Hematopoietic multipotent progenitor cell treated with erythropoietin and hydrocortisone succinate and interleukin-3 and kit ligand, for 8 days (in vitro differentiated cells): ENCODE data around the gene PRXL2A.
"Not testable (repeated sequence)": the region's sequence is repeated elsewhere in the genome, so short reads cannot be mapped to it uniquely, and the experiment has no call there.

Source experiments
- DNase-seq: peaks from one replicate; pipeline ENCODE4 v3.0.0-alpha.2; 2015

The PRXL2A gene, protein sequence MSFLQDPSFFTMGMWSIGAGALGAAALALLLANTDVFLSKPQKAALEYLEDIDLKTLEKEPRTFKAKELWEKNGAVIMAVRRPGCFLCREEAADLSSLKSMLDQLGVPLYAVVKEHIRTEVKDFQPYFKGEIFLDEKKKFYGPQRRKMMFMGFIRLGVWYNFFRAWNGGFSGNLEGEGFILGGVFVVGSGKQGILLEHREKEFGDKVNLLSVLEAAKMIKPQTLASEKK

DNA sequence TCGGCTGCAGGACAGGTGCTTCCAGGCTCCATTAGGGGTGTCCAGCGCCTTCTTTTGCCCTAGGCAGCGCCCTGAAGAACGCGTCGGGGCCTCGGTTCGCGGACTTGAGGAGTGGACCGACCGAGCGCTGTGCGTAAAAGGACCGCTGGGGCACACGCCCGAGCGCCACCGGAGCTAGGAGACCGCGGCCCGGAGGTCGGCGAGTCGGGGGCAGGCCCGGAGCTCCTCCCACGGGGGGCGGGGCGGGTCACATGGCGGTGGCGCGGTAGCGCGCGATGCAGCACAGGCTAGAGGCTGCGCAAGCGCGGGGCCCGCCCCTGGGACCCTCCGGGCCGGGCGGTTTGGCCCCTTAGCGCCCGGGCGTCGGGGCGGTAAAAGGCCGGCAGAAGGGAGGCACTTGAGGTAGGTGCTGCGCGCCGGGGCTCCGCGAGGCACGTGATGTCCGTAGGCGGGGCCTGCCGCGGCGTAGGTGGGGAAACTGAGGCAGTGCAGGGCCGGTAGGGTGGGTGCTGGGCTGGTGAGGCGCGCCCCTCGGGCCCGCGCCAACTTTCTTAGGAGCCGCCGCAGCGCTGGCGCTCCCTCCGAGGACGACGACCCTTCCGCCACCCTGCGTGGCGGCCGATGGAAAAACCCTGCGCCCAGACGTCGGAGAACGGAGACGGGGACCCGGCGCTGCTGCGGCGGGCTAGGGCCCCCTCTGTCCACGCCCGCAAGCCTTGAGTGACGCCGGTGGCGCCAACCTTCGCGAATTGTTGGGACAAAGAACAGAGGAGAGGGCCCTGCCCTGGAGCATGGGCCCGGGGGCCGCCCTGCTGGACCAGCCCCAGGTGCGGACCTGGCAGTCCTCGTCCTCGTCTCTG is at the start of gene PRXL2A:
Gene PRXL2A (plus strand): TSS at position 310 of the 860 bp plus-strand sequence. CDS start 11,917 bp downstream, outside the sequence.
- DNase-seq, result peak; percentile 68

DNA sequence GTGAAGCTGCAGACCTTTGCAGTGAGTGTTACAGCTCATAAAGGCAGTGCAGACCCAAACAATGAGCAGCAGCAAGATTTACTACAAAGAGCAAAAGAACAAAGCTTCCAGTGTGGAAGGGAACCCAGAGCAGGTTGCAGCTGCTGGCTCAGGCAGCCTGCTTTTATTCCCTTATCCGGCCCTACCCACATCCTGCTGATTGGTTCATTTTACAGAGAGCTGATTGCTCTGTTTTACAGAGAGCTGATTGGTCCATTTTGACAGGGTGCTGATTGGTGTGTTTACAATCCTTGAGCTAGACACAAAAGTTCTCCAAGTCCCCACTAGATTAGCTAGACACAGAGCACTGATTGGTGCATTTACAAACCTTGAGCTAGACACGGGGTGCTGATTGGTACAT is 49.4 kb upstream of the PRXL2A start:
- DNase-seq, result not testable (repeated sequence)

DNA sequence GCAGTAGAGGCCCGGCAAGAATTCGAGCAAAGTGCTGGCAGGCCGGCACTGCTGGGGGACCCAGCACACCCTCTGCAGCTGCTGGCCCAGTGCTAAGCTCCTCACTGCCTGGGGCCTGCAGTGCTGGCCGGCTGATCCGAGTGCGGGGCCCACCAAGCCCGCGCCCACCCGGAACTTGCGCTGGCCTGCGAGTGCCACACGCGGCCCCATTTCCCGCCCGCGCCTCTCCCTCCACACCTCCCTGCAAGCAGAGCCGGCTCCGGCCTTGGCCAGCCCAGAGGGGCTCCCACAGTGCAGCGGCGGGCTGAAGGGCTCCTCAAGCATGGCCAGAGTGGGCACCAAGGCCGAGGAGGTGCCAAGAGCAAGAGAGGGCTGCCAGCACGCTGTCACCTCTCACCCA is 48.7 kb upstream of the PRXL2A start:
- DNase-seq, result no peak

DNA sequence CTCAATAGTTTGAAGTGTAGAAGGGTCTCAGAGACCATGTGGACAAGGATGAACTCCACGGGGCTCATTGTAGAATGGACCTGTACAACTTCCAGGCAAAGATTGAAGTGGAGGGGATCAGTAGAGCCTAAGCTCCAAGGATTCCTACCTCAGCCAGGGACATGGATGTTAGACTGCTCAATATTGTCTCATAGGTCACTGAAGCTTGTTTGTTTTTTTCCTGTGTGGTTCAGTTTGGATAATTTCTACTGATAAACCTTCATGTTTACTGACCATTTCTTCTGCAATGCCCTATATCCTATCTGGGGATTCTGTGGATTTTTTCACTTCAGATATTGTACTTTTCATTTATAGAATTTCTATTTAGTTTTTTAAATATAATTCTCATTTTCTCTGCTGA is 42.8 kb upstream of the PRXL2A start:
- DNase-seq, result no peak

DNA sequence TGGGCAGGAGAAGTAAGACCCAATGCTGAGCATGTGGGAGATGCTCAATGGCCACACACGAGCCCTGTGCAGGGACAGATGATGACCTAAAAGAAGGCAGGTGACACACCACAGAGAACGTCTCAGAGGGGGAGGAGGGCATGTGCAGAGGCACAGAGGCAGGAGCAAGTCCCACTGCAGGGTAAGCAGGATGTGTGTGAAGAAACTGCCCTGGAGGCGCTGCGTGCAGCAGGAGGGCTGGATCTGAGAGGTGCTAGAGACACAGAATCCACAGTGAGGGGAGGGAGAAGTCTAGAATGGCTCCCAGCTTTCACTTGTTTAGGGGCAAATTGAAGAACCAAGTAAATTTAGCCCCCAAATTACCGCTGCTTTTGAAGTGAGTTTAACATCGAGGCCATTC is 36.9 kb upstream of the PRXL2A start:
- no peak for DNase-seq

DNA sequence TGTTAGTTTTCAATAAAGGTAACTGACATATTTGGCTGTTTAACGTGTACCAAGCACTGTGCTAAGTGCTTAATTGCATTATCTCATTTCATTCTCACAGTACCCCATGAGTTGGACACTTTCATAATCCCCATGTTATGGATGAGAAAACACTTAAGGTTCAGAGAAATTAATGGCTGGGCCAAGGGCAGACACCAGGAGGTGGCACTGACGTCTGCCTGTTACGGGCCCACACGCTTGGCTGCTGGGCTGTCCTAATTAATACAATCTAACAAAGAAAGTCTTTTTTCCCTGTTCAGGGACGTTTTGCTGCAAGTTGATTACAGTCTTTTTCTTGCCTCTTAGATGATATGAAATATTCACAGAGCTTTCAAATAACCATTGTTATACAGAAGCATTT is 35.7 kb upstream of the PRXL2A start:
- DNase-seq, result no peak

DNA sequence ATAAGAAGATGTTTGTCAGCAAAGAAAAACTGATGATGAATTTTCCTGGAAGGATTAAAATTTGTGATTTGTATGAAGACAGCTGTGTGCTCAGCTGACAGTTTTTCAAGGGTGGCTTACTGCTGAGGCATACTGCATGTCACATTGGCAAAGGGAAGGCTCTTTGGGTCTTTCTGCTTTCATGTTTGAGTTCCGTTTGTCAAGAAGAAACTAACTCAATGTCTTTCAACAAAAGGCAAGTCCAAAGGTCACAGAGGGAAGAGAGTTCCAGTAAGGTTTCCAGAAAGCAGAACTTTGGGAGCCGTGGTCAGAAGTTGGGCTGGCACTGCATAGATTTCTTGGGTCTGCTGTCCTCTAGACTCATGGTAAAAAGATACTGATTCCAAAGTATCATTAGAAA is 34.8 kb upstream of the PRXL2A start:
- DNase-seq, result no peak

DNA sequence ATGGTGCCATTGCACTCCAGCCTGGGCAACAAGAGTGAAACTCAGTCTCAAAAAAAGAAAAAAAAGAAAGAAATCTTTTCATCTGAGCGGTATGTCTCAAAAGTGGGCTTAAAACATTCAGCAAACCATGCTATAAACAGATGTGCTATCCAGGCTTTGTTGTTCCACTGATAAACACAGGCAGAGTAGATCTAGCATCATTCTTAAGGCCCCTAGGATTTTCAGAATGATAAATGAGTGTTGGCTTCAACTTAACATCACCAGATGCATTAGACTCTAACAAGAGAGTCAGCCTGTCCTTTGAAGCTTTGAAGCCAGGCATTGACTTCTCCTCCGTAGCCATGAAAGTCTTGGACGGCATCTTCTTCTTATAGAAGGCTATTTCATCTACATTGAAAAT is 28.6 kb upstream of the PRXL2A start:
- DNase-seq, result no peak

DNA sequence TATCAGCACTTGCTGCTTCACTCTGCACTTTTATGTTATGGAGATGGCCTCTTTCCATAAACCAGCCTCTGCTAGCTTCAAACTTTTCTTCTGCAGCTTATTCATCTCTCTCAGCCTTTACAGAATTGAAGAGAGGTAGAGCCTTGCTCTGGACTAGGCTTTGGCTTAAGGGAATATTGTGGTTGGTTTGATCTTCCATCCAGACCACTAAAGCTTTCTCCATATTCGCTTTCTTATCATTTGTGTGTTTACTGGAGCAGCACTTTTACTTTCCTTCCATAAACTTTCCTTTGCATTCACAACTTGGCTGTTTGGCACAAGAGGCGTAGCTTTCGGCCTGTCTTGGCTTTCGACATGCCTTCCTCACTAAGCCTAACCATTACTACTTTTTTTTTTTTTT is 28.2 kb upstream of the PRXL2A start:
- DNase-seq, result no peak

DNA sequence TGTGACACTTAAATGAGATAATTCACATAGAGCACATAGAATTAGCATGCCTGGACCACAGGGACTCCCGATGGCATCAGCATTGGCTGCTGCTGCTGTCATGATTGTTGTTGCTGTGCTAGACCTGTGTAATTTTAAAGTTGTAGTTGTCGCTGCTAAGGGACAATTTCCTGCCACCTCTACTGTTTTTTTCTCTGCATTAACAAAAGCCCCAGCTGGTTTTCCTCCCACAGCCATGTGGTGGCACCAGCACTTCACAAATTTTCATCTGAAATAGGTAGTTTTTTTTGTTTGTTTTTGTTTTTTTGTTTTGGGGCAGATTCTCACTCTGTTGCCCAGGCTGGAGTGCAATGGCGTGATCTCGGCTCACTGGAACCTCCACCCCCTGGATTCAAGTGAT is 25.4 kb upstream of the PRXL2A start:
- DNase-seq, result peak; percentile 73

DNA sequence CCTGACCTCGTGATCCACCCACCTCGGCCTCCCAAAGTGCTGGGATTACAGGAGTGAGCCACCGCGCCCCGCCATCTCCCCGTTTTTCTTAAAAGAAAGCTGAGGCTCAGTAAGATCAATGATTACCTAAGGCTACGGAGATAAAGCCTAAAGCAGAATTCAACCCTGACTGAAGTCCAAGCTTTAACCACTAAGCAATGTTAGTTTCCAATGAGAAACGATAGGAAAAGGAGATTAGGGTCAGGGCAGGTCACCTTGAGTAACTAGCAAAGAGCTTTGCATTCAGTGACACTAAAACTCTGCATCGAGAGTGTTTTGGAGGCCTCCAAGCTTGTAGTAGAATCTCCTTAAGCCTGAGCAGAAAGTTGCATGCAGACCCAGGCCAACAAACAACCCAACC is 17.6 kb upstream of the PRXL2A start:
- no peak for DNase-seq

DNA sequence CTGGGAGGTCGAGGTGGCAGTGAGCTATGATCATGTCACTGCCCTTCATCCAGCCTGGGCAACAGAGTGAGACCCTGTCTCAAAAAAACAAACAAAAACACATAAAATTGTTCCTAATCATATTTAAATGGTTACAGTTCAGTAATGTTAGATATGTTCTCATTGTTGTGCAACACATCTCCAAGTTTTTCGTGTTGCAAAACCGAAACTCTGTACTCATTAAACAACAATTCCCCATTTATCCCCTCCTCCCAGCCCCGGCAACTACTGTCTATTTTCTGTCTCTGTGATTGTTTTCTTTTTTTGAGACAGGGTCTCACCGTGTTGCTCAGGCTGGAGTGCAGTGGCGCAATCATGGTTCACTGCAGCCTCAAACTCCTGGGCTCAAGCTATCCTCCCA is 16.1 kb upstream of the PRXL2A start:
- DNase-seq, result no peak

DNA sequence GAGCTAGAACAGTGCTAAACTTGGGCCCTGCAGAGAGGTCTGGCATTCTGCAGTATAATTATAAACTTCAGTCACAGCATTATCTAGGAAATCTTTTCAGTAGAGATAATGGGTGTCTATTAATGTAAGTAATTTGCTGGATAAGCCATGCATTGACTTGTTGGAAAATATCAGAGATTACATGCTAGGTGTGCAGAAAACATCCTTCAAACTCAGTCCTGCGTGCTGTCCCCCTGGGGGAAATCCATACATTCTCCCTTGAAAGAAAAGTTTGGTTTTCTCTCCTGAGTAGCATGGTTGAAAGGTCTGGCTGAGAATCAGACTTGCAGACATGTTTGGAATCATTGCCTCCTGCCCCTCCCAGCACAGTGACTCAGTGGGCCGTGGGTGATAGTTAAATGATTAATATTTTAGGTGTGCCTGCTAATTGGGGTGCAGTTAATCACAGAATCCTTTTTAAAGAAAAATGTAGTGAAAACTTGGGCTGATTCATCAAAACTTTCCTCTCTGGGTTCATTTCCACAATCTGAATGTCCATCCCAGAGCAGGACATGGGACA is 13.9 kb upstream of the PRXL2A start:
- DNase-seq, result no peak

DNA sequence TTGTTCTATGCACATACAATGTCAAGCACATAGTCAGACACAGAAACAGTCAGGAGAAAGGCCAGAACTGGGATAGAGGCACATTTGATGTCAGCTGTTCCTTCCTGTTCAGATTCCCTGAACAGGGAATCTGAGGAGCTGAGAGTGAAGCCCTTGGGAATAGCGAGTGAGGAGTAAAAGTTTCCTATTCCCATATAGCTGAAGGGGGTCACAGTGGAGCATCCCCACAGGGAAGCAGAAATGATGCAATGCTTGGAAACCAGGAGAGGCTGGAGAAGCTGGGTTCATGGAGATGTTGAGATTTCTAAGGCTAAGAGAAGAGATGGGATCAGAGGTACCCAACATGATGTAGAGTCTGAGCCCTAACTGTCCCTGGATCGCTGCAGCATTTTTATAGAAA is 11.3 kb upstream of the PRXL2A start:
- no peak for DNase-seq

DNA sequence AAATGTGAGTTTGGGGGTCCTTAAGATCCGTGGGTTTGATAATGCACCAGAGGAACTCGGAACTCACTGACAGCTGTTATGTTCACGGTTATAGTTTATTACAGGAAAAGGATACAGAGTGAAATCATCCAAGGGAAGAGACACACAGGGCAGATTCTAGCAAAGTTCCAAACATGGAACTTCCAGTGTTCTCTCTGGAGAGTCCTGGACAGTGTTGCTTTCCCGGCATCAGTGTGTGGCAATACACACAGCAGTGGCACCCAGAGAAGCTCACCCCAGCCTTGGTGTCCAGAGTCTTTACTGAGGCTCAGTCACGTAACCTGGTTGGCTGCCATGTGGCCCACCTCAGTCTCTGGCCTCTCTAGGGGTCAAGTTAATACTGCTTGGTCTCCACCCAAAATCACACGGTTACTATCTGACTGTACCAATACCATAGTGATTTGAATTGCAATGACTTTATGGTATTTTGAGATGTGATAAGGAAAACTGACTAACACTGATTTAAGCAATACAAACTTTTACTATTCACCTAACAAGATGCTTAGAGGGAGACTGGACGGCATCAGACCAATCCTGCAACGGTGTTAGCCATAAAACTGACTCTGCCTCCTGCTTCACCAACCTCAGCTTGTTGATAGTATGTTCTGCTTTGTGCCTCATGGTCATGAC is 8.1 kb upstream of the PRXL2A start:
- DNase-seq, result no peak

DNA sequence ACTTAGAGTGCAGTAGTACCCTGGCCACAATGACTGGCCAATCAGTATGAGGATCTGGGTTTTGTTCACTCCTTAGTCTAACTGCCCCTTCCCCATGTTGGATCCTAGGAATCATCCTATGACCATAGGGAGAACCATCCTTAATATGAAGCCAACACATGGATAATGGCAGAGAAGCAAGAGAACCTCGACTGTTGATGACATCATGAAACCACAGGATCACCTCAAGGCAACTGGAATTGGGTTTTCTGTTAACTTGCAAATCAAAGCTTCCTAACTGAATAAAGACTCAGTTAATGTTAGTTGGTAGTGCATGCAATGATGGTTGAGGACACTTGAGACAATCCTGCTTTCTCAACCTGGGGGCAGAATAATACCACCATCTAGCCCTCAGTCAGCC is 3.3 kb upstream of the PRXL2A start:
- DNase-seq, result no peak

DNA sequence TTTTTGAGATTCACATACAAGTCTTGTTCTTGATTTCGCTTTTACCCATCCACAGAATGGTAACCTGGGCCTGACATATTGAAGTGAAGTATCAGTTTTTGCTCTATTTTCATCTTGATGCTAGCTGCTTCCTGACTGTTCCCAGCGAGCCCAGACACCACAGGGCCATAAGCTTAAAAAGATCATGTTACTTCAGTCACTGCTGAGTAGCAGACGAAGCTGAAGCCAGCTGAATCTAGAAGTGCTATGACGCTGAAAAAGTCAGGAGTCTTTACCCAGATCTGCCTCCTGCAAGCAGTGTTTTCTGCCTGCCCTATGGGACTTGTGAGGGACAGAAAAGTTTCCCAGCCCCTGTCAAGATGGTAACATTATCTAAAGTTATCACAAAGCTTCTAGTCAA is 2.7 kb upstream of the PRXL2A start:
- no peak for DNase-seq

DNA sequence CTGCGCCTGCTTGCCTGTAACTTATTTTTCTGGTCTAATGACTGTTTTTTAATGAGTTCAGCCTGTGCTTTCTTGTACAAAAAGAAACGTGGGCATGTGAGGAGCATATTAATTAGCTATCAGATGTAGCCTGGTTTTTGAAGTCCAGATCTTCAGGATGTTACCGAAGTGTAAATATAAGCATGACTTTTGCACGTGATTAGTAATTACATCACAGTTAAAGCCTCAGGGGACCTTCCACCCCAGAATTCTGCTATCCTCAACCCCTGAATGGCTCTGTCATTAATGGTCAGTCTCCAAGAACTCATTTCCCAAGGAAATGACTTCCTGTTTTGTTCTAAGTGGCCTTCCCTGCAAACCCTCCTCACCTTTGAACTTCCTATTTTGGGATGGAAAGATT is 2.1 kb upstream of the PRXL2A start:
- no peak for DNase-seq

DNA sequence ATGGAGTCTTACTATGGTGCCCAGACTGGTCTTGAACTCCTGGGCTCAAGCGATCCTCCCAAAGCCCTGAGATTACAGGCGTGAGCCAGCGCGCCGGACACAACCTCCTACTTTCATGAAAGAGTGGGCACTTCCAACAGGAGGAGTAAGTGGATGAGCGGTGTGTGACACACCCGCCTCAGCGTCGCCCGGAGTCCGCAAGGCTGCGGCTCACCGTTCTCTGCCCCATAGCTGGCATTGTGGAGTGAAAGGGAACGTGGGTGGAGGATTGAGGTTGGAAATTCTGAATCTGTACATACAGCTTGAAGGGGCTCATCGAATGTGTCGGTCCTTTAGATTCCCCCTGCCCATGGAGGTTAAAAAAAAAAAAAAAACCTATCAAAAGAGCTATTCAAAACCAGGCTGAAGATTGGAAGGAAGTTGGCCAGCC is 524 bp upstream of the PRXL2A start:
- peak; percentile 44 for DNase-seq

DNA sequence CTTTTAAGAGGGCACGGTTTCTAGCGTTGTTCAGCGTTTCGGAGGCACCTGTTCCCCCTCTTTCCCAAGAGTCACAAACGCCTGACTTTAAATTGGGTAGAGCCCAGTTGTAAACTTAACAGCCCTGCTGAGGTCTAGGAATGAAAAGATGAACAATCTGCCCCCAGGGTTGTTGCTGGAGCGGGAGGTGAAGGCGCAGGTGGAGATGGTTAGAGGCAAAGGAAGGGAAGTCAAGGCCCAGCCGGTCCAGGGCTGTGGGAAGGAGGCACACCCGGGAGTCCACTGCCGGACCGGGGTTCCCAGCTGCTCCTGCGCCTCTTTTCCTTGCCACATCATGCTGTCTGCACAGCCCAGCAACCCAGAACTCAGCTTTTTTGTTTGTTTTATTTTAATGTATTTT is 770 bp downstream of the PRXL2A start:
- DNase-seq, result no peak

DNA sequence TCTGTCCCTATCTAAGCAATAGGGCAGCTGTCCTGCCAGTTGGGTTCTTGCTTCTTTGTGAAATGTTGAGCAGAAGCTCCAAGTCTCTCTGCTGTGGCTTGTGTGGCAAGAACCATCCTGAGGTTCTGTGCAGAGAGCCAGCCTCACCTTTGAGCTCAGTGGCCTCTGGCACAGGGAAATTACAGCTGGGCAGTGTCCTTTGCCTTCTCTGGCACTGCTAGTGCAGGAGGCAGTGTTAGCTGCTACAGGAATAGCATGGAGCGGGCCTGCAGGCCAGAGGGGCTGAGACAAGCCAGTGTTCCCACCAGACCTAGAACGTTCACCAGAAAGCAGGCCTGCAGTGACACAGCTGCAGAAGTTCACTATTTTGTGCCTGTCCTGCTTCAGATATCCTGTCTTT is 1.8 kb downstream of the PRXL2A start:
- no peak for DNase-seq

DNA sequence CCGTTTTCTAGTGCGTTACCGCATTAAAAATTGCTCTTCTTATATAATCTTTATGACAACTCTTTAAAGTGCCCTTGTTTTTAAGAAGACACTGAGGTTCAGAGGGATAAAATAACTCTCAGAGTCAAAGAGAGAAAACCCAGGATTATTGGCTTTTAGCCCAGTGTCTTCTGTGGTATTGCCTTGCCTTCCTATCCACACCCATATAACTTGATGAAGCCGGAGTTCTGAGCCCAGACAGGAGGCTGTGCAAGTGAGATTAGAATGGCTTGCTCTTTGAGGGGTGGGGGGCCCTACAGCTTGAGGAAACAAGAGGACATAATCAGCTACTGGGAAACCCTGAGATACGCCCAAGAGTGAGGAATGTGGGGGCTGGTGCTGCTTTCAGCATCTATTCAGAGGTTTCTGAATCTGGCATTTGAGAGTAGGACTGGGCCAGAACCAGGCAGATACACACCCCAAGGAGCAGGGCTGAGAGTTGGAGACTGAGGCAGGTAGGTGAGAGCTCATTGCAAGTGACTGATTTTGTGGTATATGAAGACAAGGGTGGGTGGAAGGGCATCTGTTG is 2.3 kb downstream of the PRXL2A start:
- peak; percentile 95 for DNase-seq

DNA sequence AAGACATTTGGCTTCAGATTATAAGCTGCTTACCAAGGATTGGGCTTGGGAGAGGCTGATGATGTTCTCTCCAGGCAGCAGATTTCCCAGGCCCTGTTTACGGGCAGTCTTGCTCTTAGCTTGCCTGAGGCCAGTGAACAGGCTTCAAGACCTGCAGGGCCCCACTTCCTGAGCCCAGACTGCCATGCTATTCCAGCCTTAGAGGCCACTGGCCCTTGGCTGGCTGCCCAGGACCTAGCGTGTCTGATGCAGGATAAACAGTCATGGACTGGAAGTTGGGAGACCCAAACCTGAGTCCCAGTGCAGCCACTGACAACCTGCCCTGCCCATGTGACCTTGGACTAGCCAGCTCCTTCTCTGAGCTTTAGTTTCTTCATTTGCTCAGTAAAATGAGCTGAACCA is 2.9 kb downstream of the PRXL2A start:
- no peak for DNase-seq
